ENCODE data around the gene LRRN2. TPM values are rescaled to one million over a fixed set of nuclear protein-coding genes. Genes with fewer than 3 reads are reported as not detected.
"Not testable (repeated sequence)": the region's sequence is repeated elsewhere in the genome, so short reads cannot be mapped to it uniquely, and the experiment has no call there.

The LRRN2 gene
- total RNA-seq, 1 experiment from 2014 or later = 5.8 TPM

DNA sequence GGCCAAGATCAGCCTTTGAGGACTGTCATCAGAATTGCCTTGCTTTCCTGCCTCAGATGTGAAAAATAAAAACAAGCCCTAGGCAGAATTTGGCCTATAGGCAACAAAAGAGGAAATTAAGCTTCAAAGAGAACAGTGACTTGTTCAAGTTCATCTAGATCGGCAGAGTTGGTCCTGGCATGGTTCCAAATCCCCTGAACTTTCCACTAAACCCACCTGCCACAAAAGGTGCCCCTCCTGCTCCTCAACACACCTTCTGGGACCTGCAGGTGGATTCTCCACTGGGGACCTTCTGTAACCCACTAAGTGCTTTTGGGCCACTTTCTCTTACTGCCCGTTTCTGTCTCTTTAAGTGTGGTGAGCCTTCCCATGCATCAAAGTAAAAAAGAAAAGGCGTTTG lies 42.5 kb upstream of the LRRN2 start:
- no peaks in the 10 kb centered on the region for H3K23me2 ChIP-seq (ENCODE audit: insufficient read length, low read depth, low read length, poor library complexity, severe bottlenecking)
- no peak overlapping the region for H3K56ac ChIP-seq (ENCODE audit: insufficient read length, low read depth, low read length)
- no peak overlapping the region for H4K91ac ChIP-seq (ENCODE audit: insufficient read length, low read depth, low read length)
- TF ChIP-seq, protein P1, sequence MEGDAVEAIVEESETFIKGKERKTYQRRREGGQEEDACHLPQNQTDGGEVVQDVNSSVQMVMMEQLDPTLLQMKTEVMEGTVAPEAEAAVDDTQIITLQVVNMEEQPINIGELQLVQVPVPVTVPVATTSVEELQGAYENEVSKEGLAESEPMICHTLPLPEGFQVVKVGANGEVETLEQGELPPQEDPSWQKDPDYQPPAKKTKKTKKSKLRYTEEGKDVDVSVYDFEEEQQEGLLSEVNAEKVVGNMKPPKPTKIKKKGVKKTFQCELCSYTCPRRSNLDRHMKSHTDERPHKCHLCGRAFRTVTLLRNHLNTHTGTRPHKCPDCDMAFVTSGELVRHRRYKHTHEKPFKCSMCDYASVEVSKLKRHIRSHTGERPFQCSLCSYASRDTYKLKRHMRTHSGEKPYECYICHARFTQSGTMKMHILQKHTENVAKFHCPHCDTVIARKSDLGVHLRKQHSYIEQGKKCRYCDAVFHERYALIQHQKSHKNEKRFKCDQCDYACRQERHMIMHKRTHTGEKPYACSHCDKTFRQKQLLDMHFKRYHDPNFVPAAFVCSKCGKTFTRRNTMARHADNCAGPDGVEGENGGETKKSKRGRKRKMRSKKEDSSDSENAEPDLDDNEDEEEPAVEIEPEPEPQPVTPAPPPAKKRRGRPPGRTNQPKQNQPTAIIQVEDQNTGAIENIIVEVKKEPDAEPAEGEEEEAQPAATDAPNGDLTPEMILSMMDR (conservative IDR thresholded peaks at IDR 0.05) = no peak
- H2AK5ac ChIP-seq (ENCODE audit: insufficient read length, low read length) = no peak overlapping the region
- no peak overlapping the region for H3T11ph ChIP-seq (ENCODE audit: low read length)
- Mint-ChIP-seq H3K36me3 (ENCODE audit: insufficient read depth in 1 of 3, low read depth in 3 of 3) (no peaks in the 10 kb centered on the region), H3K4me1 (peaks cover 30 to 31% of the 10 kb centered on the region in 2 experiments), H3K27me3 (ENCODE audit: low read depth) (peaks cover 48% of the 10 kb centered on the region), H3K9me3 (no peaks in the 10 kb centered on the region; a peak in 1 of 5 replicates), H3K4me3 (no peak overlapping the region), H3K27ac (no peak overlapping the region)
- no peak overlapping the region for H3K4me2 ChIP-seq (ENCODE audit: insufficient read depth, insufficient read length, low read length)
- no peak overlapping the region for H3K23ac ChIP-seq (ENCODE audit: insufficient read length, low read depth, low read length)
- H3K9me3 ChIP-seq (ENCODE audit: control insufficient read depth, low read depth, low read length) = no peaks in the 10 kb centered on the region
- H3K27ac ChIP-seq (ENCODE audit: insufficient read length, low read depth, low read length) = no peak overlapping the region
- no peak overlapping the region for H3K14ac ChIP-seq (ENCODE audit: insufficient read depth, low read length)
- no peaks in the 10 kb centered on the region for H3K27me3 ChIP-seq (ENCODE audit: insufficient read depth, low read length)
- H2BK15ac ChIP-seq (ENCODE audit: low read depth, low read length) = no peak overlapping the region
- H3K79me1 ChIP-seq (ENCODE audit: insufficient read depth, low read depth, low read length, poor library complexity, severe bottlenecking) = no peaks in the 10 kb centered on the region
- H2BK120ac ChIP-seq (ENCODE audit: low read depth, low read length, poor library complexity, severe bottlenecking) = no peak overlapping the region
- no CpG with 5 or more reads among the region's 3 CpGs for WGBS (ENCODE audit: extremely low coverage, insufficient read length, low lambda C conversion rate)
- H2BK20ac ChIP-seq (ENCODE audit: low read depth, low read length, poor library complexity, severe bottlenecking) = no peak overlapping the region
- H3K4me1 ChIP-seq (ENCODE audit: insufficient read depth, low read length) = no peaks in the 10 kb centered on the region; the same call in 1 of the 2 replicates
- H4K5ac ChIP-seq (ENCODE audit: insufficient read length, low read depth, low read length) = no peak overlapping the region
- no peak for DNase-seq
- no peaks in the 10 kb centered on the region for H3K79me2 ChIP-seq (ENCODE audit: insufficient read depth, low read length)
- no peak overlapping the region for H3K18ac ChIP-seq (ENCODE audit: insufficient read length, low read depth, low read length)
- no peak overlapping the region for H3K9ac ChIP-seq (ENCODE audit: extremely low read depth, insufficient read length, low read length)
- H2BK5ac ChIP-seq (ENCODE audit: insufficient read length, low read length) = no peak overlapping the region
- no peak overlapping the region for H4K8ac ChIP-seq (replicated peaks; ENCODE audit: insufficient read length, low read depth, low read length)
- no peak overlapping the region for H3K4ac ChIP-seq (ENCODE audit: low read depth, low read length)
- H2BK12ac ChIP-seq (ENCODE audit: insufficient read length, low read depth, low read length) = no peak overlapping the region
- H4K20me1 ChIP-seq (ENCODE audit: control insufficient read depth, insufficient read depth, insufficient read length) = no peaks in the 10 kb centered on the region
- no peak overlapping the region for H2AFZ ChIP-seq (ENCODE audit: low read length)

DNA sequence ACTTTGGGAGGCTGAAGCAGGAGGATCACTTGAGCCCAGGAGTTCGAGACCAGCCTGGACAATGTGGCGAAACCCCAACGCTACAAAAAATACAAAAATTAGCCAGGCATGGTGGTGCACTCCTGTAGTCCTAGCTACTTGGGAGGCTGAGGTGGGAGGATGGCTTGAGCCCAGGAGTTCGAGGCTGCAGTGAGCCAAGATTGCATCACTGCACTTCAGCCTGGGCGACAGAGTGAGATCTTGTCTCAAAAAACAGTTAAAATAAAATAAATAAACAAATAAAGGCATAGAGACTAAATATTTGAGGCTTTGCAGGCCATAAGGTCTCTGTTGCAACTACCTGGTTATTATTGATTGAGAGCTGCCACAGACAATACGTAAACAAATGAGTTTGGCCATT lies 41.9 kb upstream of the LRRN2 start:
- H3K27ac ChIP-seq (ENCODE audit: insufficient read length, low read depth, low read length); H4K20me1 ChIP-seq (ENCODE audit: control insufficient read depth, insufficient read depth, insufficient read length); H3K9ac ChIP-seq (ENCODE audit: extremely low read depth, insufficient read length, low read length); DNase-seq; H2AFZ ChIP-seq (ENCODE audit: low read length); H4K5ac ChIP-seq (ENCODE audit: insufficient read length, low read depth, low read length); H3K56ac ChIP-seq (ENCODE audit: insufficient read length, low read depth, low read length); H3K36me3 Mint-ChIP-seq (ENCODE audit: insufficient read depth in 1 of 3, low read depth in 3 of 3); H2BK120ac ChIP-seq (ENCODE audit: low read depth, low read length, poor library complexity, severe bottlenecking); H3K27ac Mint-ChIP-seq; H3K4me2 ChIP-seq (ENCODE audit: insufficient read depth, insufficient read length, low read length); H3K9me3 ChIP-seq (ENCODE audit: control insufficient read depth, low read depth, low read length); H3K23ac ChIP-seq (ENCODE audit: insufficient read length, low read depth, low read length); H3T11ph ChIP-seq (ENCODE audit: low read length); H3K4me1 ChIP-seq (ENCODE audit: insufficient read depth, low read length); H2BK5ac ChIP-seq (ENCODE audit: insufficient read length, low read length); H3K9me3 Mint-ChIP-seq; H3K79me1 ChIP-seq (ENCODE audit: insufficient read depth, low read depth, low read length, poor library complexity, severe bottlenecking); H3K79me2 ChIP-seq (ENCODE audit: insufficient read depth, low read length); H3K4me3 Mint-ChIP-seq; H2BK20ac ChIP-seq (ENCODE audit: low read depth, low read length, poor library complexity, severe bottlenecking); H3K23me2 ChIP-seq (ENCODE audit: insufficient read length, low read depth, low read length, poor library complexity, severe bottlenecking); H2AK5ac ChIP-seq (ENCODE audit: insufficient read length, low read length); H2BK12ac ChIP-seq (ENCODE audit: insufficient read length, low read depth, low read length); H4K91ac ChIP-seq (ENCODE audit: insufficient read length, low read depth, low read length); H3K14ac ChIP-seq (ENCODE audit: insufficient read depth, low read length); H2BK15ac ChIP-seq (ENCODE audit: low read depth, low read length); H3K4ac ChIP-seq (ENCODE audit: low read depth, low read length); H4K8ac ChIP-seq (replicated peaks; ENCODE audit: insufficient read length, low read depth, low read length); H3K27me3 ChIP-seq (ENCODE audit: insufficient read depth, low read length); H3K18ac ChIP-seq (ENCODE audit: insufficient read length, low read depth, low read length): not testable (repeated sequence)
- peaks cover 26 to 27% of the 10 kb centered on the region in 2 experiments for H3K4me1 Mint-ChIP-seq
- whole genome bisulfite sequencing (ENCODE audit: extremely low coverage, insufficient read length, low lambda C conversion rate) = no CpG with 5 or more reads among the region's 6 CpGs
- H3K27me3 Mint-ChIP-seq (ENCODE audit: low read depth) = peaks cover 44% of the 10 kb centered on the region
